HepG2 (cell line): ENCODE results near the gene NOVA2. TPM values are rescaled to one million over a fixed set of nuclear protein-coding genes. Genes with fewer than 3 reads are reported as not detected.

Experiments
- FLYWCH1 ChIP-seq: sonication (generic); formaldehyde crosslinking; IDR thresholded peaks from 2 replicates; pipeline ENCODE4 v1.8.1; 2023; ENCODE audit warnings: mild to moderate bottlenecking, missing genetic modification reagents
- GATAD2A ChIP-seq: IDR thresholded peaks from 2 replicates; pipeline ENCODE4 v1.6.1; 2016
- HOXA7 ChIP-seq: sonication (generic); formaldehyde crosslinking; IDR thresholded peaks from 2 replicates; pipeline ENCODE4 v1.8.1; 2022; ENCODE audit warnings: mild to moderate bottlenecking, missing genetic modification reagents, moderate library complexity
- MED1 ChIP-seq: sonication (generic); formaldehyde crosslinking; IDR thresholded peaks from 2 replicates; pipeline ENCODE4 v1.4.0; 2020; ENCODE audit warnings: missing genetic modification reagents
- MIER3 ChIP-seq: IDR thresholded peaks from 2 replicates; pipeline ENCODE4 v1.6.1; 2016; ENCODE audit warnings: missing compliant biosample characterization, borderline replicate concordance
- NRL ChIP-seq: sonication (generic); formaldehyde crosslinking; IDR thresholded peaks from 2 replicates; pipeline ENCODE4 v1.5.0; 2020; ENCODE audit warnings: missing genetic modification reagents, mild to moderate bottlenecking, moderate library complexity, borderline replicate concordance
- SMC3 ChIP-seq: IDR thresholded peaks from 2 replicates; pipeline ENCODE4 v1.6.1; 2011; ENCODE audit warnings: low read length, improper control_type of control experiment
- ZFP41 ChIP-seq: sonication (generic); formaldehyde crosslinking; IDR thresholded peaks from 2 replicates; pipeline ENCODE4 v1.4.0; 2020; ENCODE audit warnings: mild to moderate bottlenecking, missing genetic modification reagents, borderline replicate concordance
- ZNF180 ChIP-seq: sonication (generic); formaldehyde crosslinking; IDR thresholded peaks from 2 replicates; pipeline ENCODE4 v1.4.0; 2020; ENCODE audit warnings: low read depth, missing genetic modification reagents, borderline replicate concordance
- ZNF441 ChIP-seq: sonication (generic); formaldehyde crosslinking; IDR thresholded peaks from 2 replicates; pipeline ENCODE4 v1.7.0; 2021; ENCODE audit warnings: missing genetic modification reagents, borderline replicate concordance
- ZNF614 ChIP-seq: IDR thresholded peaks from 2 replicates; pipeline ENCODE4 v1.6.1; 2018; ENCODE audit warnings: missing biosample characterization, missing genetic modification reagents, inconsistent platforms, borderline replicate concordance
- ZNF644 ChIP-seq: IDR thresholded peaks from 2 replicates; pipeline ENCODE4 v1.6.1; 2016; ENCODE audit warnings: low read depth
- ZNF749 ChIP-seq: sonication (generic); formaldehyde crosslinking; IDR thresholded peaks from 2 replicates; pipeline ENCODE4 v1.8.0; 2022; ENCODE audit warnings: mild to moderate bottlenecking, missing genetic modification reagents, moderate library complexity, borderline replicate concordance
- polyA plus RNA-seq, 8 experiments: library from polyadenylated mRNA; depleted of rRNA in 3 of 8; stranded (reverse) in 7 of 8; unstranded in 1 of 8; fragments of >200 nt; fragmentation: Illumina TruSeq in 4 of 8; extraction: Trizol in 4 of 8; gene quantifications; 2 replicates each; pipeline versions ENCODE4 v1.2.1 to v1.2.3, GENCODE V29; 2011 to 2016; ENCODE audit warnings: low read depth in 4 of 8, missing spikeins in 1 of 8, mixed read lengths in 1 of 8; ENCODE audit not compliant: insufficient read depth in 1 of 8
- total RNA-seq, 5 experiments: library from RNA; depleted of rRNA; stranded (reverse); fragments of >200 nt; fragmentation: Illumina TruSeq; extraction: Trizol; gene quantifications; 2 replicates each; pipeline ENCODE4 v1.2.3, GENCODE V29; 2016; ENCODE audit warnings: low read depth in 1 of 5
- TF ChIP-seq, protein P1 (sequence below): sonication (generic); formaldehyde crosslinking; IDR thresholded peaks from 2 replicates; pipeline ENCODE4 v1.4.0; 2020; ENCODE audit warnings: mild to moderate bottlenecking, missing genetic modification reagents
- TF ChIP-seq, protein P2 (sequence below): sonication (generic); formaldehyde crosslinking; IDR thresholded peaks from 2 replicates; pipeline ENCODE4 v1.4.0; 2020; ENCODE audit warnings: missing genetic modification reagents, mild to moderate bottlenecking, borderline replicate concordance
- TF ChIP-seq, protein P3 (sequence below): sonication (generic); formaldehyde crosslinking; IDR thresholded peaks from 2 replicates; pipeline ENCODE4 v1.4.0; 2020; ENCODE audit warnings: missing genetic modification reagents

The NOVA2 gene
- total and polyA plus RNA-seq, 2 of the 13 experiments (the other 11 are each of a cell fraction or from before 2014, with no cell fraction given), result not detected

DNA sequence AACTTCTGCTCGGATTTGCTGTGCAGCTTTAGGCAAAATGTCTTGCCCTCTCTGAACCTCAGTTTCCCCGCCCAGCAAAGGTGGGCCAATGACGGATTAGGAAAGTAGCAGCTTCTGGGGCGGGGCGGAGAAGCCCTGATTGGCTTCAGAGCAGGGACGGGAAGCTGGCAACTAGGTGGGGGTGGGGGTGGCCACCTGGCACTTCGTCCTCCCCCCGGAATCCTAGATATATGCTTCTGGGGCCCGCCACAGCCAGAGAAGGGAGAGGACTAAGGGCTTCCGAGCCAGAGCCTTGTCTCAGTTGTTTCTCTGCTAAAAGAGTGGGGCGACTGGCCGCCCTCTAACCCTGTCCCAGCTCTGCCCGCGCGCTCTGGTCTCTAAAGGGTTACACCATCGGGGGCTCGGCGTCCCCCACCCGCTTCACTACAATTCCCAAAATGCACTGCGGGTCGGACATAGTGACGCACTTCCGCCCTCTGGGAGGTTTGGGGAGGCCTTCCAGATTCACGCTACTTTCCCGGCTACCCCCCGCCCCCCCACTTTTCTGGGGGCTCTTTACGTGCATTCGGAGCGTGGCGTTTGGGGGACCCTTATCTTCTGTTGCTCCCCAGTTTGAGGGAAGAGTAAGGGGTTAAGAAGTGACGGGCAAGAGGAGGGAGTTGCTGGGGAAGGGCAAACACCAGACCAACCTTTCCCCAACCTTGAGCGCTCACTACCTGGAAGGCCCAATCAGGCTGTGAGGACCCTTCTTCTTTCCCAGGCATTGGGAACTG lies 87.1 kb downstream of the NOVA2 start (continued):
- TF ChIP-seq, protein P1, sequence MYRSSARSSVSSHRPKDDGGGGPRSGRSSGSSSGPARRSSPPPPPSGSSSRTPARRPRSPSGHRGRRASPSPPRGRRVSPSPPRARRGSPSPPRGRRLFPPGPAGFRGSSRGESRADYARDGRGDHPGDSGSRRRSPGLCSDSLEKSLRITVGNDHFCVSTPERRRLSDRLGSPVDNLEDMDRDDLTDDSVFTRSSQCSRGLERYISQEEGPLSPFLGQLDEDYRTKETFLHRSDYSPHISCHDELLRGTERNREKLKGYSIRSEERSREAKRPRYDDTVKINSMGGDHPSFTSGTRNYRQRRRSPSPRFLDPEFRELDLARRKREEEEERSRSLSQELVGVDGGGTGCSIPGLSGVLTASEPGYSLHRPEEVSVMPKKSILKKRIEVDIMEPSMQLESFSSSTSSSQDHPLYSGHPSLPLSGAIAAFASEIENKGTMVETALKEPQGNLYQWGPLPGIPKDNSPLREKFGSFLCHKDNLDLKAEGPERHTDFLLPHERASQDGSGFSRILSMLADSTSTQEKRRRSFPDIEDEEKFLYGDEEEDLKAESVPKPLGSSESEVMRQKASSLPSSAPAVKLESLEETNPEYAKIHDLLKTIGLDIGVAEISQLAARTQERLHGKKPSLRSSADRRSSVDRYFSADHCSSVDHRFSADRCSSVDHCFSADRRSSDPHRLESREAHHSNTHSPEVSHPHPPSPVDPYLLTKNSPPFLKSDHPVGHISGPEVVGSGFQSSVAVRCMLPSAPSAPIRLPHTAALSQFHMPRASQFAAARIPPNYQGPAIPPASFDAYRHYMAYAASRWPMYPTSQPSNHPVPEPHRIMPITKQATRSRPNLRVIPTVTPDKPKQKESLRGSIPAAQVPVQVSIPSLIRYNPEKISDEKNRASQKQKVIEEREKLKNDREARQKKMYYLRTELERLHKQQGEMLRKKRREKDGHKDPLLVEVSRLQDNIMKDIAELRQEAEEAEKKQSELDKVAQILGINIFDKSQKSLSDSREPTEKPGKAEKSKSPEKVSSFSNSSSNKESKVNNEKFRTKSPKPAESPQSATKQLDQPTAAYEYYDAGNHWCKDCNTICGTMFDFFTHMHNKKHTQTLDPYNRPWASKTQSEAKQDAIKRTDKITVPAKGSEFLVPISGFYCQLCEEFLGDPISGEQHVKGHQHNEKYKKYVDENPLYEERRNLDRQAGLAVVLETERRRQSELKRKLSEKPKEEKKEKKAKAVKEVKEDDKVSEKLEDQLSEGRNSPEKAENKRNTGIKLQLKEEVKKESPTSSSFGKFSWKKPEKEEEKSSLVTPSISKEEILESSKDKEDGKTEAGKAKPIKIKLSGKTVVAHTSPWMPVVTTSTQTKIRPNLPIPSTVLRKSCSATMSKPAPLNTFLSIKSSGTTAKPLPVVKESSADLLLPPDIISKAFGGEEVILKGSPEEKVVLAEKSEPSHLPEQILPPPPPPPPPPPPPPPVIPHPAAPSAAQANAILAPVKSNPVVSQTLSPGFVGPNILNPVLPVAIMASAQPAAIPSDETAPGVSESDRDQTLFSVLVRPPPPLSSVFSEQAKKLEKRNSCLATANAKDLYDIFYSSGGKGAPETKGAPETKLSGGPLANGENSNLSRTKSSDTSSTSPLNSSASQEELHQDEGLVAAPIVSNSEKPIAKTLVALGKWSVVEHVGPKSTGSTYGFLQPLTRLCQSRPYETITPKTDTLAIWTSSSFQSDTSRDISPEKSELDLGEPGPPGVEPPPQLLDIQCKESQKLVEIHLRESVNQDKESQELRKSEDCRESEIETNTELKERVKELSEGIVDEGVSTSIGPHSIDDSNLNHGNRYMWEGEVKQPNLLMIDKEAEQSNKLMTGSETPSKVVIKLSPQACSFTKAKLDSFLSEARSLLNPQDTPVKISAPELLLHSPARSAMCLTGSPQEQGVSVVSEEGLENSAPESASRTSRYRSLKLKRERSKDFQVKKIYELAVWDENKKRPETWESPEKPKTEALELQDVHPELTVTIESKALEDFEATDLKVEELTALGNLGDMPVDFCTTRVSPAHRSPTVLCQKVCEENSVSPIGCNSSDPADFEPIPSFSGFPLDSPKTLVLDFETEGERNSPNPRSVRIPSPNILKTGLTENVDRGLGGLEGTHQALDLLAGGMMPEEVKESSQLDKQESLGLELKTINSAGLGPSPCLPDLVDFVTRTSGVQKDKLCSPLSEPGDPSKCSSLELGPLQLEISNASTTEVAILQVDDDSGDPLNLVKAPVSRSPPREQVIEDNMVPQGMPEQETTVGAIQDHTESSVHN (CRISPR knock-in tag), result no peak
- TF ChIP-seq FLYWCH1 (CRISPR knock-in tag) (no peak), GATAD2A (CRISPR knock-in tag) (peak; percentile 65), ZNF749 (CRISPR knock-in tag) (no peak), ZNF614 (CRISPR knock-in tag) (no peak), HOXA7 (no peak), NRL (CRISPR knock-in tag) (0 out of 2 replicates have a peak, but pooled peaks have one; percentile 59), MIER3 (CRISPR knock-in tag) (peak; percentile 82; the same call in 1 of the 2 replicates), SMC3 (peak; percentile 10; the same call in 1 of the 2 replicates), ZNF180 (no peak), ZNF441 (CRISPR knock-in tag) (no peak; the same call in 1 of the 2 replicates), ZFP41 (no peak; the same call in 1 of the 2 replicates), ZNF644 (CRISPR knock-in tag) (no peak), MED1 (peak; percentile 67; the same call in 1 of the 2 replicates)
- TF ChIP-seq, protein P2, sequence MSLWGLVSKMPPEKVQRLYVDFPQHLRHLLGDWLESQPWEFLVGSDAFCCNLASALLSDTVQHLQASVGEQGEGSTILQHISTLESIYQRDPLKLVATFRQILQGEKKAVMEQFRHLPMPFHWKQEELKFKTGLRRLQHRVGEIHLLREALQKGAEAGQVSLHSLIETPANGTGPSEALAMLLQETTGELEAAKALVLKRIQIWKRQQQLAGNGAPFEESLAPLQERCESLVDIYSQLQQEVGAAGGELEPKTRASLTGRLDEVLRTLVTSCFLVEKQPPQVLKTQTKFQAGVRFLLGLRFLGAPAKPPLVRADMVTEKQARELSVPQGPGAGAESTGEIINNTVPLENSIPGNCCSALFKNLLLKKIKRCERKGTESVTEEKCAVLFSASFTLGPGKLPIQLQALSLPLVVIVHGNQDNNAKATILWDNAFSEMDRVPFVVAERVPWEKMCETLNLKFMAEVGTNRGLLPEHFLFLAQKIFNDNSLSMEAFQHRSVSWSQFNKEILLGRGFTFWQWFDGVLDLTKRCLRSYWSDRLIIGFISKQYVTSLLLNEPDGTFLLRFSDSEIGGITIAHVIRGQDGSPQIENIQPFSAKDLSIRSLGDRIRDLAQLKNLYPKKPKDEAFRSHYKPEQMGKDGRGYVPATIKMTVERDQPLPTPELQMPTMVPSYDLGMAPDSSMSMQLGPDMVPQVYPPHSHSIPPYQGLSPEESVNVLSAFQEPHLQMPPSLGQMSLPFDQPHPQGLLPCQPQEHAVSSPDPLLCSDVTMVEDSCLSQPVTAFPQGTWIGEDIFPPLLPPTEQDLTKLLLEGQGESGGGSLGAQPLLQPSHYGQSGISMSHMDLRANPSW, result 0 out of 2 replicates have a peak, but pooled peaks have one; percentile 45
- TF ChIP-seq, protein P3, sequence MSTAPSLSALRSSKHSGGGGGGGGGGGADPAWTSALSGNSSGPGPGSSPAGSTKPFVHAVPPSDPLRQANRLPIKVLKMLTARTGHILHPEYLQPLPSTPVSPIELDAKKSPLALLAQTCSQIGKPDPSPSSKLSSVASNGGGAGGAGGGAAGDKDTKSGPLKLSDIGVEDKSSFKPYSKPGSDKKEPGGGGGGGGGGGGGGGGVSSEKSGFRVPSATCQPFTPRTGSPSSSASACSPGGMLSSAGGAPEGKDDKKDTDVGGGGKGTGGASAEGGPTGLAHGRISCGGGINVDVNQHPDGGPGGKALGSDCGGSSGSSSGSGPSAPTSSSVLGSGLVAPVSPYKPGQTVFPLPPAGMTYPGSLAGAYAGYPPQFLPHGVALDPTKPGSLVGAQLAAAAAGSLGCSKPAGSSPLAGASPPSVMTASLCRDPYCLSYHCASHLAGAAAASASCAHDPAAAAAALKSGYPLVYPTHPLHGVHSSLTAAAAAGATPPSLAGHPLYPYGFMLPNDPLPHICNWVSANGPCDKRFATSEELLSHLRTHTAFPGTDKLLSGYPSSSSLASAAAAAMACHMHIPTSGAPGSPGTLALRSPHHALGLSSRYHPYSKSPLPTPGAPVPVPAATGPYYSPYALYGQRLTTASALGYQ (CRISPR knock-in tag), result 0 out of 2 replicates have a peak, but pooled peaks have one; percentile 22
